HEK293T (cell line): Measurements from ENCODE around the gene CPT1C.
"Not testable (repeated sequence)": the region's sequence is repeated elsewhere in the genome, so short reads cannot be mapped to it uniquely, and the experiment has no call there.

Source experiments
- CTCF ChIA-PET: fragments of 350-600 bp; formaldehyde crosslinking; extraction: SDS; loops from one replicate; lab custom pipeline; 2021; ENCODE audit warnings: antibody characterized with exemption, inconsistent platforms; lab: Yijun Ruan, JAX
- POLR2A ChIA-PET: fragments of 350-600 bp; formaldehyde crosslinking; extraction: SDS; loops from one replicate; lab custom pipeline; 2020; ENCODE audit warnings: antibody characterized with exemption, inconsistent platforms; lab: Yijun Ruan, JAX
- DNase-seq: peaks from one replicate; pipeline ENCODE4 v3.0.0; 2012; ENCODE audit warnings: mixed read lengths; ENCODE audit errors: extremely low spot score
- ARNT ChIP-seq: fragments of 450-650 bp; IDR thresholded peaks from 2 replicates; pipeline ENCODE4 v1.6.1; 2017; ENCODE audit warnings: mild to moderate bottlenecking
- BHLHE40 ChIP-seq: fragments of 450-650 bp; IDR thresholded peaks from 2 replicates; pipeline ENCODE4 v1.6.1; 2016; ENCODE audit warnings: mild to moderate bottlenecking, moderate library complexity, borderline replicate concordance
- CTBP1 ChIP-seq: fragments of 450-650 bp; IDR thresholded peaks from 2 replicates; pipeline ENCODE4 v1.6.1; 2016; ENCODE audit warnings: borderline replicate concordance
- ELF4 ChIP-seq: fragments of 450-650 bp; IDR thresholded peaks from 2 replicates; pipeline ENCODE4 v1.6.1; 2017; ENCODE audit warnings: antibody characterized with exemption
- FOXA1 ChIP-seq: fragments of 450-650 bp; IDR thresholded peaks from 2 replicates; pipeline ENCODE4 v1.6.1; 2016; ENCODE audit warnings: mild to moderate bottlenecking
- FOXK2 ChIP-seq: fragments of 450-650 bp; IDR thresholded peaks from 2 replicates; pipeline ENCODE4 v1.6.1; 2016; ENCODE audit warnings: mild to moderate bottlenecking
- FOXM1 ChIP-seq: fragments of 450-650 bp; IDR thresholded peaks from 2 replicates; pipeline ENCODE4 v1.6.1; 2017; ENCODE audit warnings: mild to moderate bottlenecking, borderline replicate concordance
- HDGF ChIP-seq: fragments of 450-650 bp; IDR thresholded peaks from 2 replicates; pipeline ENCODE4 v1.6.1; 2017; ENCODE audit warnings: antibody characterized with exemption, borderline replicate concordance
- L3MBTL2 ChIP-seq: fragments of 450-650 bp; conservative IDR thresholded peaks from 2 replicates; pipeline ENCODE4 v1.6.1; 2016; ENCODE audit warnings: mild to moderate bottlenecking
- LEF1 ChIP-seq: fragments of 450-650 bp; IDR thresholded peaks from 2 replicates; pipeline ENCODE4 v1.6.1; 2017; ENCODE audit warnings: mild to moderate bottlenecking, borderline replicate concordance
- NFRKB ChIP-seq: fragments of 450-650 bp; IDR thresholded peaks from 2 replicates; pipeline ENCODE4 v1.6.1; 2016; ENCODE audit warnings: mild to moderate bottlenecking, moderate library complexity
- PKNOX1 ChIP-seq: fragments of 450-650 bp; IDR thresholded peaks from 2 replicates; pipeline ENCODE4 v1.6.1; 2016
- SP1 ChIP-seq: fragments of 450-650 bp; IDR thresholded peaks from 2 replicates; pipeline ENCODE4 v1.6.1; 2017
- SUZ12 ChIP-seq: fragments of 450-650 bp; IDR thresholded peaks from 2 replicates; pipeline ENCODE4 v1.6.1; 2016; ENCODE audit warnings: mild to moderate bottlenecking
- TARDBP ChIP-seq: fragments of 450-650 bp; IDR thresholded peaks from 2 replicates; pipeline ENCODE4 v1.6.1; 2016
- ZNF384 ChIP-seq: fragments of 450-650 bp; IDR thresholded peaks from 2 replicates; pipeline ENCODE4 v1.6.1; 2016

The CPT1C gene

GRCh38 chr19:49712397-49712859 is 21.5 kb downstream of the CPT1C start:
- TF ChIP-seq PKNOX1: peak; percentile 56; the same call in 1 of the 2 replicates
- no peak for TF ChIP-seq FOXA1
- TF ChIP-seq SP1: no peak; the same call in 1 of the 2 replicates
- TF ChIP-seq ZNF384: peak; percentile 92
- TF ChIP-seq BHLHE40: no peak
- TF ChIP-seq ELF4: no peak
- TF ChIP-seq SUZ12: no peak
- no peak for TF ChIP-seq ARNT
- no peak for TF ChIP-seq CTBP1
- no peak for TF ChIP-seq FOXM1
- TF ChIP-seq FOXK2: no peak
- TF ChIP-seq HDGF: no peak
- TF ChIP-seq LEF1: no peak
- TF ChIP-seq NFRKB: no peak
- no peak for TF ChIP-seq TARDBP
- TF ChIP-seq L3MBTL2: no peak
- ChIA-PET CTCF (no interaction called here), POLR2A (interaction anchor here (1.1 kb wide), 1 partner anchor 183 kb away, joined by 3 read pairs; no protein-coding TSS in a partner anchor)
- DNase-seq: peak; percentile 94

- ChIA-PET CTCF (no interaction called here), POLR2A (interaction anchor here (0.6 to 1.1 kb wide), 2 partner anchors 53 to 182 kb away, joined by 3 read pairs; partner anchors contain the start of gene AP2A1)
- TF ChIP-seq ARNT (no peak), LEF1 (no peak), ELF4 (no peak), HDGF (no peak), PKNOX1 (no peak), NFRKB (no peak), SP1 (no peak), TARDBP (no peak), FOXA1 (no peak), CTBP1 (no peak), BHLHE40 (no peak), L3MBTL2 (no peak)
- DNase-seq: no peak
Measured at GRCh38 chr19:49713236-49713845, 22.4 kb downstream of the CPT1C start.

DNA sequence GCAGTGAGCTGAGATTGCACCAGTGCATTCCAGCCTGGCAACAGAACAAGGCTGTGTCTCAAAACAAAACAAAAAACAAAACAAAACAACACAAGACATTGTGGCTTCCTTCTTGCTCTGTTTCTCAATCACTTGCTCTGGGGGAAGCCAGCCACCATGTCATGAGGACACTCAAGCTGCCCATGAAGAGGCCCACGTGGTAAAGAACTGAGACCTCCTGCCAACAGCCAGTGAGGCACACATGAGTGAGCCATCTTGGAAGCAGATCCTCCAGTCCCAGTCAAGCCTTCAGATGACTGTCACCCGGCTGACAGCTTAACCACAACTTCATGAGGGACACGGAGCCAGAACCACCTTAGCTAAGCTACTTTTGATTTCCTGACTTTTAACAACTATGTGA is 25.2 kb downstream of the CPT1C start:
- ChIA-PET POLR2A (interaction anchor here (3.1 kb wide), 1 partner anchor 40 kb away, joined by 20 read pairs; the partner anchor contains the start of gene PRMT1), CTCF (interaction anchor here (0.7 kb wide), 1 partner anchor 13 kb away, joined by 3 read pairs; no protein-coding TSS in a partner anchor)
- TF ChIP-seq FOXA1 (no peak), ELF4 (no peak), L3MBTL2 (no peak), SP1 (no peak), PKNOX1 (no peak), CTBP1 (no peak), TARDBP (no peak), FOXM1 (no peak), ZNF384 (no peak), ARNT (no peak), NFRKB (no peak), HDGF (no peak), LEF1 (no peak), BHLHE40 (no peak), SUZ12 (no peak), FOXK2 (no peak)
- no peak for DNase-seq

- ChIA-PET POLR2A (interaction anchor here (0.6 to 3.1 kb wide), 7 partner anchors 12 to 138 kb away, joined by 3 to 20 read pairs (median 5); partner anchors contain the start of genes FUZ, NOSIP, PRMT1 and PRRG2), CTCF (interaction anchor here (0.9 kb wide), 1 partner anchor 15 kb away, joined by 3 read pairs; no protein-coding TSS in a partner anchor)
- DNase-seq: no peak
- TF ChIP-seq ELF4: no peak
- no peak for TF ChIP-seq NFRKB
- no peak for TF ChIP-seq ARNT
- TF ChIP-seq CTBP1: no peak
- TF ChIP-seq PKNOX1: no peak
- TF ChIP-seq L3MBTL2: no peak
- no peak for TF ChIP-seq SUZ12
- no peak for TF ChIP-seq FOXM1
Measured at GRCh38 chr19:49718511-49718910, 27.6 kb downstream of the CPT1C start.

- no peak for DNase-seq
- TF ChIP-seq FOXM1 (no peak), NFRKB (no peak), PKNOX1 (no peak)
- POLR2A ChIA-PET: interaction anchor here (3.1 kb wide), 1 partner anchor 43 kb away, joined by 20 read pairs; the partner anchor contains the start of gene PRMT1
- CTCF ChIA-PET: no interaction called here
Measured at GRCh38 chr19:49718991-49719390, 28.1 kb downstream of the CPT1C start.

DNA sequence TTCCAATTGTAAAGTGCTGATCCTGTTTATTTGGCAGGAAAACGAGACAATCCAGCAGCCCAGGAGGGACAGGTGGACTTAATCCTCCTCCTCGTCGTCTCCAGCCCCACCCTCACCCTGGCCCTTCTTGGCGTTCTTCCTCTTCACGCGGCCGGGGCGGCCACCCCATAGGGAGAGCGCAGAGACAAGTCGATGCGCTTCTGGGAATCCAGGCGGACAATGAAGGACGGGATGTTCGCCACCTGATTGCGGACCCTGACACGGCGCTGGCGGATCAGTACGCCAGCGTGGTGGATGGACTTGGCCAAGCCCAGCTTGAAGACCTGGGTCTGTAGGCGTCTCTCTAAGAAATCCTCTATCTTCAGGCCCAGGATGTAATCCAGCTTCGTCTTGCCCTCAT is 28.5 kb downstream of the CPT1C start:
- POLR2A ChIA-PET: interaction anchor here (3.1 kb wide), 1 partner anchor 44 kb away, joined by 20 read pairs; the partner anchor contains the start of gene PRMT1
- CTCF ChIA-PET, DNase-seq: not testable (repeated sequence)
